Measurements from ENCODE around the gene LMTK2. TPM values are rescaled to one million over a fixed set of nuclear protein-coding genes. Genes with fewer than 3 reads are reported as not detected.

The LMTK2 gene
- total and polyA plus RNA-seq, 2 experiments from 2014 or later, result 6.1 to 30.8 TPM

DNA sequence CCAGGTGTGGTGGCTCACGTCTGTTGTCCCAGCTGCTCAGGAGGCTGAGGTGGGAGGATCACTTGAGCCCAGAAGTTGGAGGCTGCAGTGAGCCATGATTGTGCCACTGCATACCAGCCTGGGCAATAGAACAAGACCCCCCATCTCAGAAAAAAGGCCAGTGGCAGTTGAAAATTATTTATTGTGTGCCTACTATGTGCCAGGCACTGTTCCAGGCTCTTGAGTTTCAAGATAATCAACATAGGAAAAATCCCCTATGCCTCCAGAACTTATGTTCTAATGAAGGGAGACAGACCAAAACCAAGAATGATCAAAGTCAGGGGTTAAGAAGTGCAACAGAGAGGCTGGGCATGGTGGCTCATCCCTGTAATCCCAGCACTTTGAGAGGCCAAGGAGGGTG lies 42.4 kb upstream of the LMTK2 start:
- Mint-ChIP-seq H3K27ac (no peak overlapping the region), H3K4me3 (no peak overlapping the region), H3K27me3 (ENCODE audit: insufficient read depth, low read depth, poor library complexity) (peaks cover 6% of the 10 kb centered on the region), H3K4me1 (no peaks in the 10 kb centered on the region), H3K36me3 (ENCODE audit: low read depth) (peaks cover 7% of the 10 kb centered on the region; the same call in 2 of the 3 replicates), H3K9me3 (peaks cover 17% of the 10 kb centered on the region)
- no peak for TF ChIP-seq NANOG (IDR thresholded peaks at IDR 0.05; ENCODE audit: borderline replicate concordance)
- TF ChIP-seq, protein P1, sequence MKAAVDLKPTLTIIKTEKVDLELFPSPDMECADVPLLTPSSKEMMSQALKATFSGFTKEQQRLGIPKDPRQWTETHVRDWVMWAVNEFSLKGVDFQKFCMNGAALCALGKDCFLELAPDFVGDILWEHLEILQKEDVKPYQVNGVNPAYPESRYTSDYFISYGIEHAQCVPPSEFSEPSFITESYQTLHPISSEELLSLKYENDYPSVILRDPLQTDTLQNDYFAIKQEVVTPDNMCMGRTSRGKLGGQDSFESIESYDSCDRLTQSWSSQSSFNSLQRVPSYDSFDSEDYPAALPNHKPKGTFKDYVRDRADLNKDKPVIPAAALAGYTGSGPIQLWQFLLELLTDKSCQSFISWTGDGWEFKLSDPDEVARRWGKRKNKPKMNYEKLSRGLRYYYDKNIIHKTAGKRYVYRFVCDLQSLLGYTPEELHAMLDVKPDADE (IDR thresholded peaks at IDR 0.05), result no peak
- no peak for TF ChIP-seq ZNF331 (CRISPR knock-in tag; IDR thresholded peaks at IDR 0.05; ENCODE audit: low read depth)
- TF ChIP-seq, protein P2, sequence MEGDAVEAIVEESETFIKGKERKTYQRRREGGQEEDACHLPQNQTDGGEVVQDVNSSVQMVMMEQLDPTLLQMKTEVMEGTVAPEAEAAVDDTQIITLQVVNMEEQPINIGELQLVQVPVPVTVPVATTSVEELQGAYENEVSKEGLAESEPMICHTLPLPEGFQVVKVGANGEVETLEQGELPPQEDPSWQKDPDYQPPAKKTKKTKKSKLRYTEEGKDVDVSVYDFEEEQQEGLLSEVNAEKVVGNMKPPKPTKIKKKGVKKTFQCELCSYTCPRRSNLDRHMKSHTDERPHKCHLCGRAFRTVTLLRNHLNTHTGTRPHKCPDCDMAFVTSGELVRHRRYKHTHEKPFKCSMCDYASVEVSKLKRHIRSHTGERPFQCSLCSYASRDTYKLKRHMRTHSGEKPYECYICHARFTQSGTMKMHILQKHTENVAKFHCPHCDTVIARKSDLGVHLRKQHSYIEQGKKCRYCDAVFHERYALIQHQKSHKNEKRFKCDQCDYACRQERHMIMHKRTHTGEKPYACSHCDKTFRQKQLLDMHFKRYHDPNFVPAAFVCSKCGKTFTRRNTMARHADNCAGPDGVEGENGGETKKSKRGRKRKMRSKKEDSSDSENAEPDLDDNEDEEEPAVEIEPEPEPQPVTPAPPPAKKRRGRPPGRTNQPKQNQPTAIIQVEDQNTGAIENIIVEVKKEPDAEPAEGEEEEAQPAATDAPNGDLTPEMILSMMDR (conservative IDR thresholded peaks at IDR 0.05; ENCODE audit: low read depth in 2 of 2), result no peak
- no peak for TF ChIP-seq STAT1 (IDR thresholded peaks at IDR 0.05; ENCODE audit: unreplicated experiment)
- TF ChIP-seq, protein P3, sequence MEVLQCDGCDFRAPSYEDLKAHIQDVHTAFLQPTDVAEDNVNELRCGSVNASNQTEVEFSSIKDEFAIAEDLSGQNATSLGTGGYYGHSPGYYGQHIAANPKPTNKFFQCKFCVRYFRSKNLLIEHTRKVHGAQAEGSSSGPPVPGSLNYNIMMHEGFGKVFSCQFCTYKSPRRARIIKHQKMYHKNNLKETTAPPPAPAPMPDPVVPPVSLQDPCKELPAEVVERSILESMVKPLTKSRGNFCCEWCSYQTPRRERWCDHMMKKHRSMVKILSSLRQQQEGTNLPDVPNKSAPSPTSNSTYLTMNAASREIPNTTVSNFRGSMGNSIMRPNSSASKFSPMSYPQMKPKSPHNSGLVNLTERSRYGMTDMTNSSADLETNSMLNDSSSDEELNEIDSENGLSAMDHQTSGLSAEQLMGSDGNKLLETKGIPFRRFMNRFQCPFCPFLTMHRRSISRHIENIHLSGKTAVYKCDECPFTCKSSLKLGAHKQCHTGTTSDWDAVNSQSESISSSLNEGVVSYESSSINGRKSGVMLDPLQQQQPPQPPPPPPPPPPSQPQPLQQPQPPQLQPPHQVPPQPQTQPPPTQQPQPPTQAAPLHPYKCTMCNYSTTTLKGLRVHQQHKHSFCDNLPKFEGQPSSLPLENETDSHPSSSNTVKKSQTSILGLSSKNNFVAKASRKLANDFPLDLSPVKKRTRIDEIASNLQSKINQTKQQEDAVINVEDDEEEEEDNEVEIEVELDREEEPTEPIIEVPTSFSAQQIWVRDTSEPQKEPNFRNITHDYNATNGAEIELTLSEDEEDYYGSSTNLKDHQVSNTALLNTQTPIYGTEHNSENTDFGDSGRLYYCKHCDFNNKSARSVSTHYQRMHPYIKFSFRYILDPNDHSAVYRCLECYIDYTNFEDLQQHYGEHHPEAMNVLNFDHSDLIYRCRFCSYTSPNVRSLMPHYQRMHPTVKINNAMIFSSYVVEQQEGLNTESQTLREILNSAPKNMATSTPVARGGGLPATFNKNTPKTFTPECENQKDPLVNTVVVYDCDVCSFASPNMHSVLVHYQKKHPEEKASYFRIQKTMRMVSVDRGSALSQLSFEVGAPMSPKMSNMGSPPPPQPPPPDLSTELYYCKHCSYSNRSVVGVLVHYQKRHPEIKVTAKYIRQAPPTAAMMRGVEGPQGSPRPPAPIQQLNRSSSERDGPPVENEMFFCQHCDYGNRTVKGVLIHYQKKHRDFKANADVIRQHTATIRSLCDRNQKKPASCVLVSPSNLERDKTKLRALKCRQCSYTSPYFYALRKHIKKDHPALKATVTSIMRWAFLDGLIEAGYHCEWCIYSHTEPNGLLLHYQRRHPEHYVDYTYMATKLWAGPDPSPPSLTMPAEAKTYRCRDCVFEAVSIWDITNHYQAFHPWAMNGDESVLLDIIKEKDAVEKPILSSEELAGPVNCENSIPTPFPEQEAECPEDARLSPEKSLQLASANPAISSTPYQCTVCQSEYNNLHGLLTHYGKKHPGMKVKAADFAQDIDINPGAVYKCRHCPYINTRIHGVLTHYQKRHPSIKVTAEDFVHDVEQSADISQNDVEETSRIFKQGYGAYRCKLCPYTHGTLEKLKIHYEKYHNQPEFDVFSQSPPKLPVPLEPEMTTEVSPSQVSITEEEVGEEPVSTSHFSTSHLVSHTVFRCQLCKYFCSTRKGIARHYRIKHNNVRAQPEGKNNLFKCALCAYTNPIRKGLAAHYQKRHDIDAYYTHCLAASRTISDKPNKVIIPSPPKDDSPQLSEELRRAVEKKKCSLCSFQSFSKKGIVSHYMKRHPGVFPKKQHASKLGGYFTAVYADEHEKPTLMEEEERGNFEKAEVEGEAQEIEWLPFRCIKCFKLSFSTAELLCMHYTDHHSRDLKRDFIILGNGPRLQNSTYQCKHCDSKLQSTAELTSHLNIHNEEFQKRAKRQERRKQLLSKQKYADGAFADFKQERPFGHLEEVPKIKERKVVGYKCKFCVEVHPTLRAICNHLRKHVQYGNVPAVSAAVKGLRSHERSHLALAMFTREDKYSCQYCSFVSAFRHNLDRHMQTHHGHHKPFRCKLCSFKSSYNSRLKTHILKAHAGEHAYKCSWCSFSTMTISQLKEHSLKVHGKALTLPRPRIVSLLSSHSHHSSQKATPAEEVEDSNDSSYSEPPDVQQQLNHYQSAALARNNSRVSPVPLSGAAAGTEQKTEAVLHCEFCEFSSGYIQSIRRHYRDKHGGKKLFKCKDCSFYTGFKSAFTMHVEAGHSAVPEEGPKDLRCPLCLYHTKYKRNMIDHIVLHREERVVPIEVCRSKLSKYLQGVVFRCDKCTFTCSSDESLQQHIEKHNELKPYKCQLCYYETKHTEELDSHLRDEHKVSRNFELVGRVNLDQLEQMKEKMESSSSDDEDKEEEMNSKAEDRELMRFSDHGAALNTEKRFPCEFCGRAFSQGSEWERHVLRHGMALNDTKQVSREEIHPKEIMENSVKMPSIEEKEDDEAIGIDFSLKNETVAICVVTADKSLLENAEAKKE (CRISPR knock-in tag; IDR thresholded peaks at IDR 0.05), result no peak
- no peak for TF ChIP-seq CREB1 (CRISPR knock-in tag; IDR thresholded peaks at IDR 0.05; ENCODE audit: low read depth)
- no peak for TF ChIP-seq EZH2phosphoT487 (IDR thresholded peaks at IDR 0.05; ENCODE audit: unreplicated experiment)
- no peak for TF ChIP-seq JUNB (IDR thresholded peaks at IDR 0.05; ENCODE audit: unreplicated experiment)
- TF ChIP-seq ZNF114 (CRISPR knock-in tag; IDR thresholded peaks at IDR 0.05), result no peak
- TF ChIP-seq EZH2 (IDR thresholded peaks at IDR 0.05; ENCODE audit: low read depth, unreplicated experiment), result no peak
- TF ChIP-seq POLR2AphosphoS5 (IDR thresholded peaks at IDR 0.05; ENCODE audit: low read depth), result no peak
- TF ChIP-seq, protein P4, sequence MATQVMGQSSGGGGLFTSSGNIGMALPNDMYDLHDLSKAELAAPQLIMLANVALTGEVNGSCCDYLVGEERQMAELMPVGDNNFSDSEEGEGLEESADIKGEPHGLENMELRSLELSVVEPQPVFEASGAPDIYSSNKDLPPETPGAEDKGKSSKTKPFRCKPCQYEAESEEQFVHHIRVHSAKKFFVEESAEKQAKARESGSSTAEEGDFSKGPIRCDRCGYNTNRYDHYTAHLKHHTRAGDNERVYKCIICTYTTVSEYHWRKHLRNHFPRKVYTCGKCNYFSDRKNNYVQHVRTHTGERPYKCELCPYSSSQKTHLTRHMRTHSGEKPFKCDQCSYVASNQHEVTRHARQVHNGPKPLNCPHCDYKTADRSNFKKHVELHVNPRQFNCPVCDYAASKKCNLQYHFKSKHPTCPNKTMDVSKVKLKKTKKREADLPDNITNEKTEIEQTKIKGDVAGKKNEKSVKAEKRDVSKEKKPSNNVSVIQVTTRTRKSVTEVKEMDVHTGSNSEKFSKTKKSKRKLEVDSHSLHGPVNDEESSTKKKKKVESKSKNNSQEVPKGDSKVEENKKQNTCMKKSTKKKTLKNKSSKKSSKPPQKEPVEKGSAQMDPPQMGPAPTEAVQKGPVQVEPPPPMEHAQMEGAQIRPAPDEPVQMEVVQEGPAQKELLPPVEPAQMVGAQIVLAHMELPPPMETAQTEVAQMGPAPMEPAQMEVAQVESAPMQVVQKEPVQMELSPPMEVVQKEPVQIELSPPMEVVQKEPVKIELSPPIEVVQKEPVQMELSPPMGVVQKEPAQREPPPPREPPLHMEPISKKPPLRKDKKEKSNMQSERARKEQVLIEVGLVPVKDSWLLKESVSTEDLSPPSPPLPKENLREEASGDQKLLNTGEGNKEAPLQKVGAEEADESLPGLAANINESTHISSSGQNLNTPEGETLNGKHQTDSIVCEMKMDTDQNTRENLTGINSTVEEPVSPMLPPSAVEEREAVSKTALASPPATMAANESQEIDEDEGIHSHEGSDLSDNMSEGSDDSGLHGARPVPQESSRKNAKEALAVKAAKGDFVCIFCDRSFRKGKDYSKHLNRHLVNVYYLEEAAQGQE (IDR thresholded peaks at IDR 0.05; ENCODE audit: unreplicated experiment), result no peak
- no peaks in the 10 kb centered on the region for H3F3A ChIP-seq (replicated peaks; ENCODE audit: low read depth)
- H3K9me2 ChIP-seq (ENCODE audit: insufficient read depth), result no peaks in the 10 kb centered on the region
- DNase-seq (ENCODE audit: low spot score) (no peak), ATAC-seq (no peak)
- H4K20me1 ChIP-seq (replicated peaks; ENCODE audit: insufficient read depth), result no peaks in the 10 kb centered on the region
- no peaks in the 10 kb centered on the region for H3K4me1 ChIP-seq (ENCODE audit: insufficient read depth)
- no peak overlapping the region for H2AFZ ChIP-seq
- H3K27ac ChIP-seq (ENCODE audit: low read depth), result no peak overlapping the region
- no peaks in the 10 kb centered on the region for H3K27me3 ChIP-seq (ENCODE audit: insufficient read depth)
- H3K4me3 ChIP-seq, result no peak overlapping the region
- no peak overlapping the region for H3K4me2 ChIP-seq
- no peaks in the 10 kb centered on the region for H3K36me3 ChIP-seq (ENCODE audit: insufficient read depth)
- no peaks in the 10 kb centered on the region for H3K79me2 ChIP-seq (replicated peaks; ENCODE audit: insufficient read depth)
